NCI-H526 treated with DMSO at 0.1 percent for 48 hours (cell line): ENCODE measurements around the gene WDR46.
A peak's percentile ranks its signal among the peaks of the same experiment; 100 is the strongest.
"Not testable (repeated sequence)": the region's sequence is repeated elsewhere in the genome, so short reads cannot be mapped to it uniquely, and the experiment has no call there.

Experiments
- DNase-seq: peaks from one replicate; lab custom pipeline; 2025; lab: John Stamatoyannopoulos, UW

WDR46 gene

GRCh38 chr6:33271117-33271467, 17.9 kb downstream of the WDR46 start:
- DNase-seq = no peak

- DNase-seq = no peak
Measured at GRCh38 chr6:33264015-33264414, 25.0 kb downstream of the WDR46 start.

- DNase-seq = not testable (repeated sequence)
Measured at GRCh38 chr6:33262490-33262889, 26.5 kb downstream of the WDR46 start.

GRCh38 chr6:33259032-33259431, 30.0 kb downstream of the WDR46 start:
- no peak for DNase-seq

GRCh38 chr6:33254591-33254990, 34.4 kb downstream of the WDR46 start:
- DNase-seq = no peak

- no peak for DNase-seq
Measured at GRCh38 chr6:33252759-33253158, 36.3 kb downstream of the WDR46 start.

- no peak for DNase-seq
Measured at GRCh38 chr6:33251395-33252012, 37.5 kb downstream of the WDR46 start.

- DNase-seq = no peak
Measured at GRCh38 chr6:33250731-33251130, 38.3 kb downstream of the WDR46 start.

GRCh38 chr6:33249732-33250630, 39.1 kb downstream of the WDR46 start:
- no peak for DNase-seq

GRCh38 chr6:33248932-33249731, 39.9 kb downstream of the WDR46 start:
- peak; percentile 98 for DNase-seq

- peak; percentile 71 for DNase-seq
Measured at GRCh38 chr6:33248643-33248931, 40.5 kb downstream of the WDR46 start.

GRCh38 chr6:33247977-33248642, 40.9 kb downstream of the WDR46 start:
- DNase-seq = peak; percentile 82

GRCh38 chr6:33243476-33243875, 45.6 kb downstream of the WDR46 start:
- no peak for DNase-seq

GRCh38 chr6:33241968-33242367, 47.1 kb downstream of the WDR46 start:
- DNase-seq = no peak

GRCh38 chr6:33237741-33238140, 51.3 kb downstream of the WDR46 start:
- DNase-seq = no peak

GRCh38 chr6:33236852-33237251, 52.2 kb downstream of the WDR46 start:
- DNase-seq = no peak

- no peak for DNase-seq
Measured at GRCh38 chr6:33236328-33236727, 52.7 kb downstream of the WDR46 start.

GRCh38 chr6:33235221-33235634, 53.8 kb downstream of the WDR46 start:
- no peak for DNase-seq
